Caco-2 (cell line): Measurements from ENCODE around the gene EPHB2. TPM values are rescaled to one million over a fixed set of nuclear protein-coding genes. Genes with fewer than 3 reads are reported as not detected.

ENCODE experiments used
- BruUV-seq: library from RNA; stranded (reverse); fragments of 400-500 nt; replicated peaks from 2 replicates; lab custom pipeline; 2021; lab: Mats Ljungman, UMichigan
- CTCF ChIA-PET: fragments of 300-600 bp; sonication (Branson Sonifier 250); formaldehyde crosslinking; loops from one replicate; lab custom pipeline; 2022; ENCODE audit warnings: antibody characterized with exemption; lab: Charles Lee
- POLR2A ChIA-PET: fragments of 300-600 bp; sonication (Branson Sonifier 250); formaldehyde crosslinking; loops from one replicate; lab custom pipeline; 2022; ENCODE audit warnings: antibody characterized with exemption; lab: Charles Lee
- DNase-seq, 2 experiments: peaks; one replicate each; pipeline versions ENCODE4 v3.0.0 to v3.0.0-alpha.2; 2020 to 2022
- H3K27me3 ChIP-seq: replicated peaks from 2 replicates; pipeline ENCODE4 v1.6.0; 2011; ENCODE audit warnings: low read length; ENCODE audit not compliant: control insufficient read depth, insufficient read depth
- H3K36me3 ChIP-seq: 2 replicates; pipeline ENCODE4 v1.5.1; 2011; ENCODE audit warnings: low read length; ENCODE audit not compliant: control insufficient read depth, insufficient read depth
- H3K4me1 ChIP-seq: fragments of 250-450 bp; sonication (Bioruptor Pico); 2 replicates; pipeline ENCODE4 v1.5.1; 2020; ENCODE audit warnings: mild to moderate bottlenecking
- H3K4me3 ChIP-seq: 2 replicates; pipeline ENCODE4 v1.5.1; 2011; ENCODE audit warnings: low read depth, mild to moderate bottlenecking, control low read depth, low read length
- H3K9me3 ChIP-seq: fragments of 250-450 bp; sonication (Bioruptor Pico); 2 replicates; pipeline ENCODE4 v1.5.1; 2020; ENCODE audit warnings: mild to moderate bottlenecking, moderate library complexity
- H3K27ac Mint-ChIP-seq: one replicate; pipeline ENCODE4 v1.8.0; 2022; ENCODE audit warnings: mixed read lengths; ENCODE audit not compliant: unreplicated experiment
- H3K27me3 Mint-ChIP-seq: one replicate; pipeline ENCODE4 v1.8.0; 2022; ENCODE audit warnings: mixed read lengths; ENCODE audit not compliant: insufficient read depth, unreplicated experiment
- H3K36me3 Mint-ChIP-seq: one replicate; pipeline ENCODE4 v1.8.0; 2022; ENCODE audit warnings: mild to moderate bottlenecking, mixed read lengths; ENCODE audit not compliant: insufficient read depth, unreplicated experiment
- H3K4me1 Mint-ChIP-seq: one replicate; pipeline ENCODE4 v1.8.0; 2022; ENCODE audit warnings: low read depth, mixed read lengths; ENCODE audit not compliant: unreplicated experiment
- H3K4me3 Mint-ChIP-seq: one replicate; pipeline ENCODE4 v1.8.0; 2022; ENCODE audit warnings: mild to moderate bottlenecking, moderate library complexity, mixed read lengths; ENCODE audit not compliant: unreplicated experiment
- H3K9me3 Mint-ChIP-seq: one replicate; pipeline ENCODE4 v1.8.0; 2022; ENCODE audit warnings: mixed read lengths; ENCODE audit not compliant: unreplicated experiment
- intact Hi-C: fragments of 100-400 bp; cut with micrococcal nuclease; formaldehyde crosslinking; loops from one replicate; pipeline ENCODE4 v1.10.0; 2022; ENCODE audit not compliant: unreplicated experiment
- total RNA-seq: library from RNA; stranded (reverse); gene quantifications from 2 replicates; pipeline ENCODE4 v1.2.3, GENCODE V29; 2022
- TF ChIP-seq, protein P1 (sequence below), 2 experiments: fragments of 200-600 bp in 1 of 2; IDR thresholded peaks; 1 replicate in 1 of 2; 2 replicates in 1 of 2; pipeline versions ENCODE4 v1.5.1 to v1.8.0; 2011 to 2022; ENCODE audit warnings: antibody characterized with exemption in 1 of 2, control low read depth in 1 of 2, inconsistent platforms in 1 of 2, low read depth in 1 of 2, low read length in 1 of 2, mild to moderate bottlenecking in 1 of 2, moderate library complexity in 1 of 2; ENCODE audit not compliant: insufficient read depth in 1 of 2, severe bottlenecking in 1 of 2, unreplicated experiment in 1 of 2

Gene EPHB2
- total RNA-seq, 1 experiment from 2014 or later: 30.1 TPM

DNA sequence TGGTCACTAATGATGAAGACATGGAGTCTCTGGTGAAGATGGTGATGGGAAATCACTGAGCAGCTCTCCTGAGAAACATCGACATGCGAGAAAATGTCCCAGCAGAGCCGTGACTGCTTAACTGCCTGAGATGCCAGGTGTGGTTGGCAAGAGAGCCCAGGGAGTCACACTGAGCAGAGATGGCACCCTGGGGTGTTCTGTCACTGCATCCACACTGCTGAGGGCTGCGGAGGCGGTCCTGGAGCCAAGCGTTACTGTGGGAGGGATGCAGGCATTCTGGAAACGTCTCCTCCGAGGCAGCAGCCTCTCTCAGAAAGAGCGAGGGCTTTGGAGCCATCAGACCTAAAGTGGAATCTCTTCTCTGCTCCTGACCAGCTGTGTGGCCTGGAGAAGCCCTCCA lies 57.2 kb downstream of the EPHB2 start:
- no TSS peak for BruUV-seq
- TF ChIP-seq, protein P1, sequence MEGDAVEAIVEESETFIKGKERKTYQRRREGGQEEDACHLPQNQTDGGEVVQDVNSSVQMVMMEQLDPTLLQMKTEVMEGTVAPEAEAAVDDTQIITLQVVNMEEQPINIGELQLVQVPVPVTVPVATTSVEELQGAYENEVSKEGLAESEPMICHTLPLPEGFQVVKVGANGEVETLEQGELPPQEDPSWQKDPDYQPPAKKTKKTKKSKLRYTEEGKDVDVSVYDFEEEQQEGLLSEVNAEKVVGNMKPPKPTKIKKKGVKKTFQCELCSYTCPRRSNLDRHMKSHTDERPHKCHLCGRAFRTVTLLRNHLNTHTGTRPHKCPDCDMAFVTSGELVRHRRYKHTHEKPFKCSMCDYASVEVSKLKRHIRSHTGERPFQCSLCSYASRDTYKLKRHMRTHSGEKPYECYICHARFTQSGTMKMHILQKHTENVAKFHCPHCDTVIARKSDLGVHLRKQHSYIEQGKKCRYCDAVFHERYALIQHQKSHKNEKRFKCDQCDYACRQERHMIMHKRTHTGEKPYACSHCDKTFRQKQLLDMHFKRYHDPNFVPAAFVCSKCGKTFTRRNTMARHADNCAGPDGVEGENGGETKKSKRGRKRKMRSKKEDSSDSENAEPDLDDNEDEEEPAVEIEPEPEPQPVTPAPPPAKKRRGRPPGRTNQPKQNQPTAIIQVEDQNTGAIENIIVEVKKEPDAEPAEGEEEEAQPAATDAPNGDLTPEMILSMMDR (IDR thresholded peaks at IDR 0.05; ENCODE audit: insufficient read depth in 1 of 2, low read depth in 1 of 2, low read length in 1 of 2, severe bottlenecking in 1 of 2, unreplicated experiment in 1 of 2): no peak
- H3K36me3 Mint-ChIP-seq: peaks cover 8% of the 10 kb centered on the region
- ChIA-PET CTCF (no interaction called here), POLR2A (no interaction called here)
- Histone ChIP-seq H3K4me3 (no peak overlapping the region), H3K36me3 (no peaks in the 10 kb centered on the region), H3K27me3 (no peaks in the 10 kb centered on the region), H3K4me1 (no peaks in the 10 kb centered on the region), H3K9me3 (no peaks in the 10 kb centered on the region)
- no peaks in the 10 kb centered on the region for H3K27me3 Mint-ChIP-seq
- no peaks in the 10 kb centered on the region for H3K9me3 Mint-ChIP-seq
- intact Hi-C loops: no loop called here
- H3K4me3 Mint-ChIP-seq: no peak overlapping the region
- DNase-seq: no peak
- H3K27ac Mint-ChIP-seq: no peak overlapping the region
- no peaks in the 10 kb centered on the region for H3K4me1 Mint-ChIP-seq

DNA sequence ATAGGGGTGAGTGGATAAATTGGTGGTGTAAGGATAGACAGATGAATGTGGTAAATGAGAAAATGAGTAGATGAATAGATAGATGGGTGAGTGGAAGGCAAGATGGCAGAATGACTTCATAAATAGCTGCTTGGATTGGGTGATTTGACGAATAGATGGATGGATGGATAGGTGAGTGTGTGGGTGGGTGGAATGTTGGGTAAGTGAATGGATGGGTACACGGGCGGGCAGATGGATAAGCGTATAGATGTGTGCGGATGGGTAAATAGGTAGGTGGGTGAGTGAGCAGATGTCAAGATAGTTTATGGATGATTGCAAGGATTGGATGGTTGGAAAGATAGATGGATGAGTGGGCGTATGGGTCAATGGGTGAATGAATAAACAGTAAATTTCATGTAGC lies 59.3 kb downstream of the EPHB2 start:
- no peak for DNase-seq
- CTCF ChIA-PET: no interaction called here
- TF ChIP-seq, protein P1 (IDR thresholded peaks at IDR 0.05; ENCODE audit: insufficient read depth in 1 of 2, low read depth in 1 of 2, low read length in 1 of 2, severe bottlenecking in 1 of 2, unreplicated experiment in 1 of 2): no peak
- Mint-ChIP-seq H3K4me1 (no peaks in the 10 kb centered on the region), H3K36me3 (peaks cover 8% of the 10 kb centered on the region), H3K27me3 (no peaks in the 10 kb centered on the region), H3K9me3 (no peaks in the 10 kb centered on the region), H3K27ac (no peak overlapping the region), H3K4me3 (no peak overlapping the region)
- intact Hi-C loops: no loop called here
- no peaks in the 10 kb centered on the region for H3K27me3 ChIP-seq
- no peak overlapping the region for H3K4me3 ChIP-seq
- POLR2A ChIA-PET: no interaction called here
- no peaks in the 10 kb centered on the region for H3K4me1 ChIP-seq
- H3K9me3 ChIP-seq: no peaks in the 10 kb centered on the region
- BruUV-seq: no TSS peak
- H3K36me3 ChIP-seq: no peaks in the 10 kb centered on the region

DNA sequence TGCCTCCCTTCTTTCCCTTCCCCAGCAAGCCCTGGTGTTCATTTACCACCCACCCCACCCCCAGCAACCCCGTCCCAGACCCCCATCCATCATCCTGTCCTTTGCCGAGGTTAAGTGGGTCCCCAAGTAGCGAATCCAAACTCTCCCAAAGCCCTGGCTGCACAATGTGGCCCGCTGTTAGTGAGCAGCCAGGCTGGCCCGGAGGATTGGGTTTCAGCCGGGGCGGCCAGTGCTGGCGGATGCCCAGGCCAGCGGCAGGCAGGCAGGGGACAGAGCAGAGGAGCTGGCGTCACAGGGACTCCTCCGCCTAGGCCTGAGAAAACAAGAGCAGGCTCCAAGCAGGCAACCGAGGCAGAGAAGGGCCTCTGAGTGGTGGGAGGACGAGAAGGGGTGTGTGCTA lies 61.4 kb downstream of the EPHB2 start:
- no peak for DNase-seq
- POLR2A ChIA-PET: no interaction called here
- Mint-ChIP-seq H3K27ac (no peak overlapping the region), H3K4me3 (no peak overlapping the region), H3K27me3 (no peaks in the 10 kb centered on the region), H3K4me1 (no peaks in the 10 kb centered on the region), H3K9me3 (no peaks in the 10 kb centered on the region), H3K36me3 (peaks cover 8% of the 10 kb centered on the region)
- BruUV-seq: no TSS peak
- intact Hi-C loops: no loop called here
- Histone ChIP-seq H3K4me1 (no peaks in the 10 kb centered on the region), H3K4me3 (no peak overlapping the region), H3K9me3 (no peaks in the 10 kb centered on the region), H3K27me3 (no peaks in the 10 kb centered on the region), H3K36me3 (no peaks in the 10 kb centered on the region)
- TF ChIP-seq, protein P1 (IDR thresholded peaks at IDR 0.05; ENCODE audit: insufficient read depth in 1 of 2, low read depth in 1 of 2, low read length in 1 of 2, severe bottlenecking in 1 of 2, unreplicated experiment in 1 of 2): no peak
- CTCF ChIA-PET: no interaction called here
